Liver (tissue), 9 donors: ENCODE data around the gene TPM4. TPM values are rescaled to one million over a fixed set of nuclear protein-coding genes. Genes with fewer than 3 reads are reported as not detected.

ENCODE experiments used
- DNase-seq: peaks from one replicate; pipeline ENCODE4 v3.0.0-alpha.2; 2017; ENCODE audit warnings: low spot score
- H3K27ac ChIP-seq, 2 donors: one replicate each; pipeline ENCODE4 v1.7.0; 2013; ENCODE audit warnings: inconsistent platforms in 2 of 2, low read length in 2 of 2, control low read depth in 1 of 2, low read depth in 1 of 2, mild to moderate bottlenecking in 1 of 2
- H3K27me3 ChIP-seq, 4 donors: one replicate each; pipeline versions ENCODE4 v1.6.1 to v1.7.0; 2013; ENCODE audit warnings: low read length in 3 of 4, inconsistent platforms in 1 of 4, mild to moderate bottlenecking in 1 of 4, moderate library complexity in 1 of 4; ENCODE audit not compliant: control insufficient read depth in 4 of 4, insufficient read depth in 4 of 4
- H3K36me3 ChIP-seq, 4 donors: one replicate each; pipeline versions ENCODE4 v1.6.1 to v1.7.0; 2013; ENCODE audit warnings: low read length in 3 of 4, mild to moderate bottlenecking in 3 of 4, low read depth in 1 of 4, moderate library complexity in 1 of 4; ENCODE audit not compliant: control insufficient read depth in 4 of 4, insufficient read depth in 3 of 4
- H3K4me1 ChIP-seq, 4 donors: one replicate each; pipeline versions ENCODE4 v1.6.1 to v1.7.0; 2013; ENCODE audit warnings: low read length in 3 of 4, mild to moderate bottlenecking in 3 of 4, moderate library complexity in 1 of 4; ENCODE audit not compliant: control insufficient read depth in 4 of 4, insufficient read depth in 4 of 4
- H3K4me3 ChIP-seq, 3 donors: one replicate each; pipeline versions ENCODE4 v1.6.1 to v1.7.0; 2013; ENCODE audit warnings: low read length in 3 of 3, control low read depth in 1 of 3, low read depth in 1 of 3, mild to moderate bottlenecking in 1 of 3
- H3K9ac ChIP-seq, 2 donors: one replicate each; pipeline ENCODE4 v1.7.0; 2013; ENCODE audit warnings: low read length in 2 of 2, mild to moderate bottlenecking in 2 of 2, moderate library complexity in 2 of 2, control low read depth in 1 of 2, low read depth in 1 of 2
- H3K9me3 ChIP-seq, 4 donors: one replicate each; pipeline versions ENCODE4 v1.6.1 to v1.7.0; 2013; ENCODE audit warnings: low read length in 3 of 4; ENCODE audit not compliant: control insufficient read depth in 4 of 4
- ATF3 ChIP-seq: IDR thresholded peaks from 2 replicates; pipeline ENCODE4 v1.6.1; 2016; ENCODE audit warnings: antibody characterized with exemption
- CTCF ChIP-seq: fragments of 150-350 bp; IDR thresholded peaks from 2 replicates; pipeline ENCODE4 v1.5.1; 2017; ENCODE audit warnings: improper control_type of control experiment, low read depth, low read length; ENCODE audit not compliant: missing input control
- EGR1 ChIP-seq, 2 donors: IDR thresholded peaks; 2 replicates each; pipeline ENCODE4 v1.6.1; 2016 to 2018; ENCODE audit warnings: antibody characterized with exemption in 2 of 2, low read depth in 2 of 2
- FOXA1 ChIP-seq: IDR thresholded peaks from 2 replicates; pipeline ENCODE4 v1.6.1; 2016; ENCODE audit warnings: antibody characterized with exemption
- FOXA2 ChIP-seq: IDR thresholded peaks from 2 replicates; pipeline ENCODE4 v1.6.1; 2016; ENCODE audit warnings: antibody characterized with exemption
- GABPA ChIP-seq, 2 donors: IDR thresholded peaks in 1 of 2; conservative IDR thresholded peaks in 1 of 2; 2 replicates each; pipeline ENCODE4 v1.6.1; 2016; ENCODE audit warnings: antibody characterized with exemption in 2 of 2, mild to moderate bottlenecking in 1 of 2, moderate library complexity in 1 of 2
- HNF4A ChIP-seq, 2 donors: conservative IDR thresholded peaks; 2 replicates each; pipeline ENCODE4 v1.6.1; 2016; ENCODE audit warnings: antibody characterized with exemption in 2 of 2, mild to moderate bottlenecking in 2 of 2
- HNF4G ChIP-seq: IDR thresholded peaks from 2 replicates; pipeline ENCODE4 v1.6.1; 2016; ENCODE audit warnings: antibody characterized with exemption
- JUND ChIP-seq, 2 donors: IDR thresholded peaks; 2 replicates each; pipeline ENCODE4 v1.6.1; 2016; ENCODE audit warnings: antibody characterized with exemption in 2 of 2
- MAX ChIP-seq: IDR thresholded peaks from 2 replicates; pipeline ENCODE4 v1.6.1; 2016; ENCODE audit warnings: antibody characterized with exemption
- NR2F2 ChIP-seq: IDR thresholded peaks from 2 replicates; pipeline ENCODE4 v1.6.1; 2016; ENCODE audit warnings: antibody characterized with exemption
- RAD21 ChIP-seq, 2 donors: IDR thresholded peaks; 2 replicates each; pipeline ENCODE4 v1.6.1; 2016; ENCODE audit warnings: antibody characterized with exemption in 2 of 2, mild to moderate bottlenecking in 2 of 2
- REST ChIP-seq: IDR thresholded peaks from 2 replicates; pipeline ENCODE4 v1.6.1; 2016; ENCODE audit warnings: antibody characterized with exemption, mild to moderate bottlenecking
- RXRA ChIP-seq, 2 donors: IDR thresholded peaks; 2 replicates each; pipeline ENCODE4 v1.6.1; 2017 to 2018; ENCODE audit warnings: antibody characterized with exemption in 2 of 2, mild to moderate bottlenecking in 1 of 2
- SP1 ChIP-seq: IDR thresholded peaks from 2 replicates; pipeline ENCODE4 v1.6.1; 2018; ENCODE audit warnings: antibody characterized with exemption, mild to moderate bottlenecking
- TAF1 ChIP-seq: conservative IDR thresholded peaks from 2 replicates; pipeline ENCODE4 v1.6.1; 2016; ENCODE audit warnings: antibody characterized with exemption, mild to moderate bottlenecking
- YY1 ChIP-seq: IDR thresholded peaks from 2 replicates; pipeline ENCODE4 v1.6.1; 2016; ENCODE audit warnings: antibody characterized with exemption, mild to moderate bottlenecking
- ZBTB33 ChIP-seq: IDR thresholded peaks from 2 replicates; pipeline ENCODE4 v1.6.1; 2016; ENCODE audit warnings: antibody characterized with exemption
- WGBS: extraction: QIAGEN DNeasy Blood & Tissue Kit; methylation state at CpG from one replicate; pipeline ENCODE4 v1.1.7; 2013; 5-methylcytosine and 5-hydroxymethylcytosine counted together
- polyA plus RNA-seq, 2 donors: library from polyadenylated mRNA; stranded (reverse) in 1 of 2; unstranded in 1 of 2; fragments of 200-250 nt in 1 of 2; fragments of >200 nt in 1 of 2; fragmentation: Nextera tagmentation in 1 of 2; extraction: Ambion mirVana in 1 of 2; gene quantifications; one replicate each; pipeline versions ENCODE4 v1.2.1 to v1.2.3, GENCODE V29; 2013 to 2015
- total RNA-seq, 2 donors: library from RNA; depleted of rRNA; stranded (reverse); fragments of >200 nt; gene quantifications; one replicate each; pipeline ENCODE4 v1.2.3, GENCODE V29; 2014
- donor health status: healthy.
- donor health status: healthy.
- donor health status: healthy.
- donor health status: healthy.
- donor health status: healthy.

Gene TPM4
- total and polyA plus RNA-seq, 4 donors = 19.8 to 59.9 (median 43.4) TPM

- Histone ChIP-seq H3K9ac (no peak overlapping the region), H3K9me3 (no peaks in the 10 kb centered on the region), H3K36me3 (no peaks in the 10 kb centered on the region), H3K27me3 (no peaks in the 10 kb centered on the region), H3K4me1 (no peaks in the 10 kb centered on the region), H3K4me3 (no peak overlapping the region), H3K27ac (no peak overlapping the region)
- no peak for DNase-seq
- WGBS = 75% methylated on average over 13 of the region's 13 CpGs
- TF ChIP-seq JUND (IDR thresholded peaks at IDR 0.05) (no peak), RAD21 (IDR thresholded peaks at IDR 0.05) (no peak), YY1 (no peak), ATF3 (no peak), ZBTB33 (no peak), CTCF (no peak), TAF1 (no peak), FOXA1 (no peak), SP1 (no peak), HNF4A (conservative IDR thresholded peaks at IDR 0.05) (no peak), EGR1 (IDR thresholded peaks at IDR 0.05; ENCODE audit: low read depth in 2 of 2) (no peak), REST (no peak), HNF4G (no peak), RXRA (IDR thresholded peaks at IDR 0.05) (no peak), GABPA (IDR thresholded peaks at IDR 0.05 in 1 of 2, conservative IDR thresholded peaks at IDR 0.05 in 1 of 2) (no peak), FOXA2 (no peak), MAX (no peak)
Measured at GRCh38 chr19:16139752-16140151, 63.5 kb downstream of the TPM4 start.

- Histone ChIP-seq H3K27ac (no peak overlapping the region), H3K36me3 (no peaks in the 10 kb centered on the region), H3K27me3 (no peaks in the 10 kb centered on the region), H3K9me3 (no peaks in the 10 kb centered on the region), H3K9ac (no peak overlapping the region), H3K4me1 (no peaks in the 10 kb centered on the region), H3K4me3 (no peak overlapping the region)
- 79% methylated on average over 4 of the region's 4 CpGs for WGBS
- no peak for DNase-seq
- no peak for TF ChIP-seq EGR1 (IDR thresholded peaks at IDR 0.05; ENCODE audit: low read depth in 2 of 2)
- no peak for TF ChIP-seq SP1
- no peak for TF ChIP-seq NR2F2
- no peak for TF ChIP-seq HNF4A (conservative IDR thresholded peaks at IDR 0.05)
- TF ChIP-seq YY1 = no peak
- no peak for TF ChIP-seq ZBTB33
- TF ChIP-seq ATF3 = no peak
- TF ChIP-seq JUND (IDR thresholded peaks at IDR 0.05) = no peak
- TF ChIP-seq MAX = no peak
- no peak for TF ChIP-seq HNF4G
- TF ChIP-seq CTCF = no peak
- no peak for TF ChIP-seq RXRA (IDR thresholded peaks at IDR 0.05)
- no peak for TF ChIP-seq FOXA2
Measured at GRCh38 chr19:16141043-16141442, 64.7 kb downstream of the TPM4 start.
